Mucosa of rectum (tissue), 2 donors: Measurements from ENCODE around the gene PARP6.

Experiments used
- H3K27ac ChIP-seq, 2 donors: one replicate each; pipeline ENCODE4 v1.7.0; 2013; ENCODE audit warnings: inconsistent platforms in 2 of 2, low read depth in 2 of 2, low read length in 2 of 2
- H3K27me3 ChIP-seq, 2 donors: one replicate each; pipeline ENCODE4 v1.7.0; 2013; ENCODE audit warnings: low read length in 2 of 2; ENCODE audit not compliant: control insufficient read depth in 2 of 2, insufficient read depth in 2 of 2
- H3K36me3 ChIP-seq, 2 donors: one replicate each; pipeline ENCODE4 v1.7.0; 2013; ENCODE audit warnings: low read length in 2 of 2; ENCODE audit not compliant: control insufficient read depth in 2 of 2, insufficient read depth in 2 of 2
- H3K4me1 ChIP-seq, 2 donors: one replicate each; pipeline ENCODE4 v1.7.0; 2013; ENCODE audit warnings: low read length in 2 of 2, mild to moderate bottlenecking in 1 of 2; ENCODE audit not compliant: control insufficient read depth in 2 of 2, insufficient read depth in 2 of 2
- H3K4me3 ChIP-seq, 2 donors: one replicate each; pipeline ENCODE4 v1.7.0; 2013; ENCODE audit warnings: low read length in 2 of 2
- H3K9ac ChIP-seq, 2 donors: one replicate each; pipeline ENCODE4 v1.7.0; 2013; ENCODE audit warnings: low read length in 2 of 2, low read depth in 1 of 2, mild to moderate bottlenecking in 1 of 2
- H3K9me3 ChIP-seq, 2 donors: one replicate each; pipeline ENCODE4 v1.7.0; 2013; ENCODE audit warnings: low read length in 2 of 2; ENCODE audit not compliant: control insufficient read depth in 2 of 2
- donor health status: healthy.
- donor health status: Normal muscosa, but diverticular disease.

Gene PARP6

GRCh38 chr15:72200395-72201237 lies 71.7 kb downstream of the PARP6 start:
- no peak overlapping the region for H3K4me3 ChIP-seq
- peaks cover 0 to 2% of the 10 kb centered on the region in 2 donors for H3K4me1 ChIP-seq
- H3K36me3 ChIP-seq, result peaks cover 61 to 67% of the 10 kb centered on the region in 2 donors
- no peak overlapping the region for H3K9ac ChIP-seq
- H3K9me3 ChIP-seq, result no peaks in the 10 kb centered on the region
- H3K27ac ChIP-seq, result peak overlapping the region in 1 of 2 donors; percentile 28
- H3K27me3 ChIP-seq, result peaks cover 5 to 7% of the 10 kb centered on the region in 2 donors

- Histone ChIP-seq H3K9ac (no peak overlapping the region), H3K27me3 (peaks cover 5 to 7% of the 10 kb centered on the region in 2 donors), H3K27ac (peak overlapping the region in 1 of 2 donors; percentile 28), H3K36me3 (peaks cover 54 to 58% of the 10 kb centered on the region in 2 donors), H3K4me1 (peaks cover 0 to 2% of the 10 kb centered on the region in 2 donors), H3K4me3 (no peak overlapping the region), H3K9me3 (no peaks in the 10 kb centered on the region)
Measured at GRCh38 chr15:72199721-72200212, 72.6 kb downstream of the PARP6 start.

GRCh38 chr15:72199205-72199515 lies 73.2 kb downstream of the PARP6 start:
- peaks cover 0 to 2% of the 10 kb centered on the region in 2 donors for H3K4me1 ChIP-seq
- no peak overlapping the region for H3K9ac ChIP-seq
- peaks cover 48 to 52% of the 10 kb centered on the region in 2 donors for H3K36me3 ChIP-seq
- H3K9me3 ChIP-seq, result no peaks in the 10 kb centered on the region
- no peak overlapping the region for H3K27ac ChIP-seq
- no peak overlapping the region for H3K4me3 ChIP-seq
- H3K27me3 ChIP-seq, result peaks cover 5 to 7% of the 10 kb centered on the region in 2 donors

GRCh38 chr15:72198356-72199204 lies 73.8 kb downstream of the PARP6 start:
- Histone ChIP-seq H3K27me3 (peaks cover 5 to 7% of the 10 kb centered on the region in 2 donors), H3K9ac (no peak overlapping the region), H3K4me3 (no peak overlapping the region), H3K4me1 (peaks cover 0 to 2% of the 10 kb centered on the region in 2 donors), H3K27ac (no peak overlapping the region), H3K9me3 (no peaks in the 10 kb centered on the region), H3K36me3 (peaks cover 42 to 46% of the 10 kb centered on the region in 2 donors)

GRCh38 chr15:72197460-72198355 lies 74.6 kb downstream of the PARP6 start, which contains the start of gene GRAMD2A:
Gene GRAMD2A, minus strand, starts transcription at chr15:72197787.
- Histone ChIP-seq H3K4me1 (peaks cover 0 to 2% of the 10 kb centered on the region in 2 donors), H3K4me3 (peak within 1 kb of the TSS; percentile 27 to 49), H3K9me3 (no peaks in the 10 kb centered on the region), H3K27ac (no peak within 1 kb of the TSS), H3K9ac (no peak within 1 kb of the TSS), H3K36me3 (peaks cover 33 to 38% of the 10 kb centered on the region in 2 donors), H3K27me3 (peaks cover 5 to 7% of the 10 kb centered on the region in 2 donors)

GRCh38 chr15:72197041-72197459 lies 75.3 kb downstream of the PARP6 start:
- Histone ChIP-seq H3K4me1 (peaks cover 0 to 2% of the 10 kb centered on the region in 2 donors), H3K9ac (no peak overlapping the region), H3K27ac (no peak overlapping the region), H3K27me3 (peaks cover 5 to 7% of the 10 kb centered on the region in 2 donors), H3K9me3 (no peaks in the 10 kb centered on the region), H3K4me3 (peak overlapping the region; percentile 27 to 49), H3K36me3 (peaks cover 27 to 32% of the 10 kb centered on the region in 2 donors)

GRCh38 chr15:72196409-72197040 lies 75.8 kb downstream of the PARP6 start:
- H3K9me3 ChIP-seq, result no peaks in the 10 kb centered on the region
- no peak overlapping the region for H3K27ac ChIP-seq
- peaks cover 5 to 7% of the 10 kb centered on the region in 2 donors for H3K27me3 ChIP-seq
- no peak overlapping the region for H3K4me3 ChIP-seq
- H3K36me3 ChIP-seq, result peaks cover 22 to 26% of the 10 kb centered on the region in 2 donors
- no peak overlapping the region for H3K9ac ChIP-seq
- H3K4me1 ChIP-seq, result peaks cover 0 to 2% of the 10 kb centered on the region in 2 donors

- H3K9ac ChIP-seq, result no peak overlapping the region
- no peak overlapping the region for H3K27ac ChIP-seq
- peaks cover 12 to 13% of the 10 kb centered on the region in 2 donors for H3K36me3 ChIP-seq
- H3K27me3 ChIP-seq, result peaks cover 5 to 7% of the 10 kb centered on the region in 2 donors
- peaks cover 0 to 2% of the 10 kb centered on the region in 2 donors for H3K4me1 ChIP-seq
- H3K9me3 ChIP-seq, result no peaks in the 10 kb centered on the region
- no peak overlapping the region for H3K4me3 ChIP-seq
Measured at GRCh38 chr15:72195101-72195511, 77.2 kb downstream of the PARP6 start.

- peaks cover 5 to 6% of the 10 kb centered on the region in 2 donors for H3K36me3 ChIP-seq
- H3K9me3 ChIP-seq, result no peaks in the 10 kb centered on the region
- no peaks in the 10 kb centered on the region for H3K4me1 ChIP-seq
- peaks cover 5 to 7% of the 10 kb centered on the region in 2 donors for H3K27me3 ChIP-seq
- H3K4me3 ChIP-seq, result no peak overlapping the region
- H3K27ac ChIP-seq, result no peak overlapping the region
- H3K9ac ChIP-seq, result no peak overlapping the region
Measured at GRCh38 chr15:72193836-72194396, 78.4 kb downstream of the PARP6 start.
